HG02840 (cell line): ENCODE data around the gene PARM1.

Source experiments
- ATAC-seq: cut with Tn5 transposase; IDR thresholded peaks from one replicate; pipeline ENCODE4 v1.9.1; 2021; ENCODE audit warnings: mild to moderate bottlenecking, moderate library complexity, moderate number of reproducible peaks; ENCODE audit not compliant: unreplicated experiment, low FRiP score

PARM1 gene, protein sequence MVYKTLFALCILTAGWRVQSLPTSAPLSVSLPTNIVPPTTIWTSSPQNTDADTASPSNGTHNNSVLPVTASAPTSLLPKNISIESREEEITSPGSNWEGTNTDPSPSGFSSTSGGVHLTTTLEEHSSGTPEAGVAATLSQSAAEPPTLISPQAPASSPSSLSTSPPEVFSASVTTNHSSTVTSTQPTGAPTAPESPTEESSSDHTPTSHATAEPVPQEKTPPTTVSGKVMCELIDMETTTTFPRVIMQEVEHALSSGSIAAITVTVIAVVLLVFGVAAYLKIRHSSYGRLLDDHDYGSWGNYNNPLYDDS

GRCh38 chr4:74932832-74933561 is at the start of gene PARM1:
PARM1 (plus strand) TSS chr4:74933116; CDS start chr4:74933328, 212 bp downstream.
- peak; percentile 76 for ATAC-seq

GRCh38 chr4:74884266-74884665 is 48.6 kb upstream of the PARM1 start:
- ATAC-seq, result no peak

DNA sequence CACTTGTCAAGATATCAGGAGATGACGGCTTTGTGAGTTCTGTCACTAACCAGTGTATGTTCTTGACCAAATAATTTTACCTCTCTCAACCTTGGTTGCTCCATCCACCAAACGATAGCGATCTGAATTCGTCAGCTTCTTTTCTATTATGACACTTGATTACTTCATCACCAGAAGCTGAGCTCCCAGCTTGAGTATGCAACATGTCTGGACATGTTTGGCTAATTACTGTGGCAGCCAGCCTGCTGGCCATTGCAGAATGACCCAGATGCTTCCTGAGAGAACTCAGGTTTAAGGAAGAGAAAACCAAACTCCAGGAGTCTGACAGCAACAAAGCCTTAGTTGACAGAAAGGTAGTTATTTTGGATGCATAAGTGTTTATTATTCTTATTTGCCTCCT is 46.4 kb upstream of the PARM1 start:
- ATAC-seq, result no peak

GRCh38 chr4:74890341-74890740 is 42.6 kb upstream of the PARM1 start:
- ATAC-seq, result no peak

GRCh38 chr4:74891037-74891436 is 41.9 kb upstream of the PARM1 start:
- ATAC-seq, result no peak

GRCh38 chr4:74893171-74893570 is 39.7 kb upstream of the PARM1 start:
- no peak for ATAC-seq

DNA sequence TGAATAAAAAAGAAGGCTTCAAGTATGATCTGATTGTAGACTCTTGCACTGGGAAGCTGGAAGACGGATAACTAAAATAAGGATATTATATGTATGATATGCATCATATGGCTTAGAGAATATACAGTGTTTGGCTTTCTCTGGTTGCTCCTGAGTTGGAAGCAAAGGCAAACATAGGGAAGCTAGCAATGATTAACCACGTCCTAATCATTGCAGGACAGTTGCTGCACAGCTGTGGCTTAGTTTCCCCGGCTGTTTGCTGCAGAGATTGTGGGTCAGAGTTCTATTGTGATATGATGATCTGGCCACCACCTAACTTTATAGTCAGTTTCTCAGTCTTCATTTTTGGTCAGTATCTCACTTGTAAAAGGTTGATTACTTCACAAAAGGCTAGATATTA is 36.3 kb upstream of the PARM1 start:
- no peak for ATAC-seq

- no peak for ATAC-seq
Measured at GRCh38 chr4:74897386-74897785, 35.5 kb upstream of the PARM1 start.

GRCh38 chr4:74900862-74901261 is 32.1 kb upstream of the PARM1 start:
- no peak for ATAC-seq

DNA sequence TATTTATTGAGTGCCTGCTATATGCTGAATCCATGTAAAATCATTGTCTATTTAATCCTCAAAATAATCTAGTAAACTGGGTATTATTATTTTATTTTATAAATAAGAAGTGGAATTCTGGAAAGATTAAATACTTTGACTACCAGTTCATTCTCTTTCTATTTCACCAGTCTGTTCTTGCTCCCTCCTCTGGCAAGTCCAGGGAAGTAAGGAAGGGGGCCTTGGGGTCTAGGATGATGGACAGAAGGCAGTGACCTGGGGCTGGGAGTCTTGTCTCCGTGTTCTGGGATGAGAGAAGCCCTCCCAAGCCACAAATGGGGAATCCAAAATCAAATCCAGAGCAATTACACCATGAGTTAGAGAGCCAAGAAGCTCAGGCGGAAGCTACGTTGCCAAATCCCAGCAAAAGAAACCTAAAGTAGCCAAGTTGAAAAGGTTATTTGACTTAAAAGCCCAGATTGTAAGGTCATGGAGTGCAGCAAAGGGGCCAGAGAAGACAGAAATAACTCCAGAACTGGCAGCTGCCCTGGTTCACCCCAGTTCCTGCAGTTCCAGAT is 28.3 kb upstream of the PARM1 start:
- ATAC-seq, result no peak

DNA sequence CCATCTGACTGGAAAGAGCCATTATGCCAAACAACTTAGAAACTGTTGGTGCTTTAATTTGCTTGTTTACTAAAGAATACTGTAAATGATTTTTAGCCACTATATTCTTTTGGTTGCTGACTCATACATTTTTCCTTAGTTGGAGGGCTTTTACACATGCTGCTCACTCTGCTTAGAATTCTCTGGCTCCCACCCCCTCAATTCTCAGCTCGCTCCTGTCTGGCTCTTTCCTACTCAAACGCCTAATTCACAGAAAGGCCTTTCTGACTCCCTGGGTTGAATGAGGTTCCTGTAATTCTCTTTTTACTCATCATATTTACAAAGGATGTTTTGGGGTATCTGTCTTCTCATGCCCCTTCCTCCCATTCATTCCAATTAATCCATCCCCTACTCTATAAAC is 26.1 kb upstream of the PARM1 start:
- ATAC-seq, result no peak

GRCh38 chr4:74919783-74920182 is 13.1 kb upstream of the PARM1 start:
- ATAC-seq, result no peak

DNA sequence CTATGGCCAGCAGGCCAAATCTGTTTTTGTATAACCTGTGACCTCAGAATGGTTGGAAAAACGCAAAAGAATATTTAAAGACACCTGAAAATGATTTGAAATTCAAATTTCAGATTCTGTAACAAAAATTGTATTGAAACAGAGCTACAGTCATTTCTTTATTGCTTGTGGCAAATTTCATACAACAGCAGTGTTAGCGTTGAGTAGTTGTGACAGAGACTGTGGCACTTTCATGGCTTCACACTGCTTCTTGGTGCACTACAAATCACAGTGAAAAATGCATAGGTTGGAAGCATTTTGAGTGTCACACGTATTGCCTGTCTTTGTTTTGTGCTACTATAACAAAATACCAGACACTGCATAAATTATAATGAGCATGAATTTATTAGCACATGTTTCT is 12.2 kb upstream of the PARM1 start:
- ATAC-seq, result no peak

- no peak for ATAC-seq
Measured at GRCh38 chr4:74921490-74921889, 11.4 kb upstream of the PARM1 start.

DNA sequence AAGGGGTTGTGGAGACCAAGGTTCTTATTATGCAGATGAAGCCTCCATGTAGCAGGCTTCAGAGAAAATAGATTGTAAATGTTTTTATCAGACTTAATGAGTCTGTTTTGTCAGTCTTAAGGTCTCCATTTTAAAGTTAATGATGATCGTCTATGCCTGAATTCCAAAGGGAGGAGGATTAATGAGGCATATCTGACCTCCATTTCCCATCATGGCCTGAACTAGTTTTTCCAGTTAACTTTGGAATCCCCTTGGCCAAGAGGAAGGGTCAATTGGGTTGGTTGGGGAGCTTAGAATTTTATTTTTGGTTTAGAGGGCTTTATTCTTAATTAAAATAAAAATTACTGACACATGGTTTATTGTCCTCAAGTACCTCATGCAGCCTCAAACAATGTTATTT is 6.9 kb upstream of the PARM1 start:
- no peak for ATAC-seq

DNA sequence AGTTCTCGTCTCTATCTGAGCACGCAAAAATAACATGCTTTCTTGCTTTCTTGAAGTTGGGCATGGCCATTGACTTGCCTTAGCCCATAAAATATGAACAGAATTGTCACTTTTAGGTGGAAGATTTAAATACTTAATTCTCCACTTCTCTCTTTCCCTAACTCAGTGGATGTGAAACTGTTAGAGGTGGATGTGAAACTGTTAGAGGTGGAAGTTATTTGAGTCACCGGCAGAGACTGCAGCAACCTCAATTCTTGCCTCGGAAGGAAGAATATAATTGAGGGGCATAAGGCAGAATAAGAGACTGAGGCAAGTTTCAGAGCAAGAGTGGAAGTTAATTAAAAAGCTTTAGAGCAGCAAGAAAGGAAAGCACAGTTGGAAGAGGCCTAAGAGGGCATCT is 2.8 kb upstream of the PARM1 start:
- no peak for ATAC-seq

GRCh38 chr4:74931376-74931775 is 1.5 kb upstream of the PARM1 start:
- no peak for ATAC-seq

DNA sequence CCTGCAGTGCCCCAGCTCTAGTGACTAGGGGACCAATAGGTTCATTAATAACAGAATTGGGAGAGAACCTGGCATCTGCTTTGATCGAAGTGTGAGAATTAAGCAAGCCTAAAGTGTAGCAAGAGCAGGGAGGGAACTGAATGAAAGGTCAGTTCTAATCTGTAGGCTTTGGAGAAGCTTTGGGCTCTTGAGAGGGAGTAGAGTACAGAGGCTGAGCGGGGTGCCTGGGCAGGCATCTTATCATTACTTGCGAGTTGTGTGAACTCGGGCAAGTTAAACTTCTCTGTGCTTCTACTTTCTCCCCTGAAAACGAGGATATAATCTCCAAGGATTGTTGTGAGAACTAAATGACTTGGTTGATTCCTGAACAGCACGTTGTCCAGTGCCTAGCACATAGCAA is 906 bp upstream of the PARM1 start:
- no peak for ATAC-seq

- ATAC-seq, result no peak
Measured at GRCh38 chr4:74933562-74934015, 673 bp downstream of the PARM1 start.

GRCh38 chr4:74934016-74934831 is 1.3 kb downstream of the PARM1 start:
- ATAC-seq, result no peak

GRCh38 chr4:74934888-74935287 is 2.0 kb downstream of the PARM1 start:
- no peak for ATAC-seq
